Calu3 (cell line): ENCODE results near the gene EIF3K. TPM values are rescaled to one million over a fixed set of nuclear protein-coding genes. Genes with fewer than 3 reads are reported as not detected.

Experiments
- BruUV-seq: library from RNA; stranded (reverse); fragments of 400-500 nt; replicated peaks from 2 replicates; lab custom pipeline; 2021; lab: Mats Ljungman, UMichigan
- CTCF ChIA-PET: fragments of 300-600 bp; sonication (Branson Sonifier 250); formaldehyde crosslinking; loops from one replicate; lab custom pipeline; 2022; ENCODE audit warnings: antibody characterized with exemption; lab: Charles Lee
- DNase-seq: peaks from one replicate; pipeline ENCODE4 v3.0.0; 2022
- H3K27ac Mint-ChIP-seq: one replicate; pipeline ENCODE4 v1.8.0; 2022; ENCODE audit warnings: mixed read lengths; ENCODE audit not compliant: unreplicated experiment
- H3K27me3 Mint-ChIP-seq: one replicate; pipeline ENCODE4 v1.8.0; 2022; ENCODE audit warnings: mixed read lengths; ENCODE audit not compliant: unreplicated experiment
- H3K36me3 Mint-ChIP-seq: one replicate; pipeline ENCODE4 v1.8.0; 2022; ENCODE audit warnings: mild to moderate bottlenecking, moderate library complexity, mixed read lengths; ENCODE audit not compliant: insufficient read depth, unreplicated experiment
- H3K4me1 Mint-ChIP-seq: one replicate; pipeline ENCODE4 v1.8.0; 2022; ENCODE audit warnings: mild to moderate bottlenecking, low read depth, mixed read lengths; ENCODE audit not compliant: unreplicated experiment
- H3K4me3 Mint-ChIP-seq: one replicate; pipeline ENCODE4 v1.8.0; 2022; ENCODE audit warnings: mild to moderate bottlenecking, low read depth, moderate library complexity, mixed read lengths; ENCODE audit not compliant: unreplicated experiment
- H3K9me3 Mint-ChIP-seq: one replicate; pipeline ENCODE4 v1.8.0; 2022; ENCODE audit warnings: low read depth, mixed read lengths; ENCODE audit not compliant: unreplicated experiment
- CTCF ChIP-seq: fragments of 200-600 bp; IDR thresholded peaks from one replicate; pipeline ENCODE4 v1.8.0; 2022; ENCODE audit warnings: antibody characterized with exemption; ENCODE audit not compliant: unreplicated experiment
- intact Hi-C: fragments of 100-400 bp; cut with micrococcal nuclease; formaldehyde crosslinking; loops from one replicate; pipeline ENCODE4 v1.10.0; 2022; ENCODE audit not compliant: unreplicated experiment
- total RNA-seq: library from RNA; stranded (reverse); gene quantifications from 2 replicates; pipeline ENCODE4 v1.2.3, GENCODE V29; 2022

EIF3K gene
- total RNA-seq, 1 experiment from 2014 or later: 334 TPM

DNA sequence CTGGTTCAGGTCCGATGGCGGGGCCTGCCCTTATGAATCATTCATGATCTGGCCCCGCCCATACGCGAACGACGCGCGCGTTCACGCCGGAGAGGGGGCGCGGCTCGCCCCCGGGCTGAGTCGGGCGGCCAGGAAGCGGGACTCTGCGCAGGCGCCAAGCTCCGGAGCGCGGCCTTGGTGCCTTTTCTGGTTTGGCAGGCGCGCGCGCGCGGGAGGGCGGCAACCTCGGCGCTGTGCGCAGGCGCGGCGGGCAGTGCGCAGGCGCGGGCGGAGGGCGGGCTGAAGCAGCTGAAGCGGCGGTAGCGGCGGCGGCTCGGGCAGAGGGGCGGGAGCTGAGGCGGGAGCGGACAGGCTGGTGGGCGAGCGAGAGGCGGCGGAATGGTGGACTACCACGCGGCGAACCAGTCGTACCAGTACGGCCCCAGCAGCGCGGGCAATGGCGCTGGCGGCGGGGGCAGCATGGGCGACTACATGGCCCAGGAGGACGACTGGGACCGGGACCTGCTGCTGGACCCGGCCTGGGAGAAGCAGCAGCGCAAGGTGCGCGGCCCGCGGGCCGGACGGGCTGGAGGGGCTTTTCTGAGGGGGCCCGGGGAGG is 28.5 kb downstream of the EIF3K start, which contains the start of gene ACTN4:
Gene ACTN4 (plus strand): TSS at position 282 of the 598 bp plus-strand sequence. CDS start 97 bp downstream, at position 379.
- no TSS peak for BruUV-seq
- no peaks in the 10 kb centered on the region for H3K4me1 Mint-ChIP-seq
- TF ChIP-seq CTCF: no peak
- peak; percentile 100 for DNase-seq
- H3K9me3 Mint-ChIP-seq: no peaks in the 10 kb centered on the region
- H3K27me3 Mint-ChIP-seq: no peaks in the 10 kb centered on the region
- CTCF ChIA-PET: interaction anchor here (0.6 to 2.5 kb wide), 9 partner anchors 10 to 283 kb away, joined by 3 to 19 read pairs (median 4); partner anchors contain the start of genes FAM98C and NFKBIB
- intact Hi-C loops: no loop called here
- H3K27ac Mint-ChIP-seq: peak within 1 kb of the TSS; percentile 100
- H3K4me3 Mint-ChIP-seq: peak within 1 kb of the TSS; percentile 99
- peaks cover 58% of the 10 kb centered on the region for H3K36me3 Mint-ChIP-seq

DNA sequence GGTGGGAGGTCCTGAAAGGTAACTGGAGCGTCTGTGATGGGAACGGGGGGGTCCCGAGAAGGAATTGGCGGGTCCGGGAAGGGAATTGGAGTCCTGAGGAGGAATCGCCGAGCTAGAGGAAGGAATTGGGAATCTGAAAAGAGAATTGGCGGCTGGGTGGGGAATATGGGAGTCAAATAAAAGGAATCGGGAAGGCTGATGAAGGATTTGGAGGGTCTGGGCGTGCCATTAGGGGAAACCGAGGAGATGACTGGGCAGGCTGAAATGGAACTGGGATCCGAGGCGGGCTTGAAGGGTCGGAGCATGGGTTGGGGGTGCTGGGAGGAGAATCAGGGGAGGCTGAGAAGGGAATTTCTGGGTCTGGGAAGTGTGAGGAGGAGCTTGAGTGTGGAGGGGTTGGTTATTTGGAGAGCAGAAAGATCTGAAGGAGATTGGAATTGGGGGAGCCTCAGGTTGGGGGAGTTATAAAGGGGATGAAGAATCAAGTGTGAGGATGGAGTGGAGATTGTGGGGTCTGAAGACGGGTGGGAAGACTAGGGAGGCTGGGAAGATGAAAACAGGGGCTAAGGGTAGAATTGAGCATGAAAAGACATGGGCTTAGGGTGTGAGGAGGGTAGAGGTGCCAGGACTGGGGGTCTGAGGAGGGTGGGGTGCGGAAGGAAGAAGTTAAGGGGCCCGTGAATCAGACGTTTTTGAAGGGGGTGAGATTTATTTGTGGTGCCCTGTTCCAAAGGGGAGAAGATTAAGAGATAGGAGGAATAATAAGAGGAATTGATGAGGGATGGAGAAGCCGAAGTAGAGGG is 29.2 kb downstream of the EIF3K start:
- Mint-ChIP-seq H3K4me3 (peak overlapping the region; percentile 99), H3K27me3 (no peaks in the 10 kb centered on the region), H3K27ac (peak overlapping the region; percentile 100), H3K9me3 (no peaks in the 10 kb centered on the region), H3K36me3 (peaks cover 65% of the 10 kb centered on the region), H3K4me1 (peaks cover 2% of the 10 kb centered on the region)
- intact Hi-C loops: no loop called here
- TF ChIP-seq CTCF: no peak
- CTCF ChIA-PET: interaction anchor here (0.6 to 2.5 kb wide), 7 partner anchors 9 to 282 kb away, joined by 3 to 19 read pairs (median 4); partner anchors contain the start of gene NFKBIB
- no TSS peak for BruUV-seq
- no peak for DNase-seq

DNA sequence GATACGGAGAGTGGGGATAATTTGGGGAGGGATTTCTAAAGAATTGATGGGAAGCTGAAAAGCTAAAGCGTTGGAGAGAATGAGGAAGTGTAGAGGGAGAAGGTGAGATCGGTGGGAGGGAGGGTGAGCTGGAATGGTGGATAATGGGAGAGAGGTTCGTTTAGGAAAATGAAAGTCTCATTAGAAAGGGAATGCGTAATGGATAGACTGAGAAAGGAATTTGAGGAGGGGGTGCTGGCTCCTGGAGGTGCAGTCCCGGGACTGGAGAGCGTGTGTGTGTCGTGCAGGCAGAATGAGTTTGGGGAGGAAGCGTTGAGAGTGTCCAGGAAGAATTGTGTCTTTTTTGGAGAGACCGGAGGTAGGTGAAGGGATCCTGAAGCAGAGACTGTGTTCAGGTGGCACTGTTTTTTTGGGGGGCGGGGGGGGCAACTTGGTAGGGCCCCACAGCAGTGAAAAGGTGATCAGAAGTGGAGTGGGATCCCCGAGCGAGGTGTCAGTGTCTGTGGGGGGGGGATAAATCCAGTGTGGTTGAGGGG is 29.8 kb downstream of the EIF3K start:
- Mint-ChIP-seq H3K9me3 (no peaks in the 10 kb centered on the region), H3K4me3 (peak overlapping the region; percentile 99), H3K27me3 (no peaks in the 10 kb centered on the region), H3K27ac (peak overlapping the region; percentile 100), H3K36me3 (peaks cover 72% of the 10 kb centered on the region), H3K4me1 (peaks cover 9% of the 10 kb centered on the region)
- no peak for DNase-seq
- CTCF ChIA-PET: interaction anchor here (0.5 to 2.5 kb wide), 2 partner anchors 13 to 142 kb away, joined by 4 to 8 read pairs; no protein-coding TSS in a partner anchor
- no TSS peak for BruUV-seq
- intact Hi-C loops: no loop called here
- no peak for TF ChIP-seq CTCF
